CD14-positive monocyte (primary cell): ENCODE results near the gene AP4B1. TPM values are rescaled to one million over a fixed set of nuclear protein-coding genes. Genes with fewer than 3 reads are reported as not detected.

Experiments
- DNase-seq, 3 donors: peaks; one replicate each; pipeline ENCODE4 v3.0.0-alpha.2; 2011 to 2022
- H2AFZ ChIP-seq: 2 replicates; pipeline ENCODE4 v1.6.0; 2012; ENCODE audit warnings: mild to moderate bottlenecking, low read depth, low read length, inconsistent platforms; ENCODE audit not compliant: insufficient read depth, poor library complexity, severe bottlenecking
- H3K27ac ChIP-seq, 2 donors: 1 replicate in 1 of 2; 2 replicates in 1 of 2; pipeline ENCODE4 v1.5.1; 2012 to 2013; ENCODE audit warnings: low read length in 2 of 2, control low read depth in 1 of 2, inconsistent platforms in 1 of 2, low read depth in 1 of 2, mild to moderate bottlenecking in 1 of 2
- H3K27me3 ChIP-seq, 2 donors: one replicate each; pipeline versions ENCODE4 v1.6.0 to v1.6.1; 2011 to 2013; ENCODE audit warnings: low read length in 2 of 2; ENCODE audit not compliant: control insufficient read depth in 2 of 2, insufficient read depth in 2 of 2
- H3K36me3 ChIP-seq, 2 donors: replicated peaks in 1 of 2; 1 replicate in 1 of 2; 2 replicates in 1 of 2; pipeline versions ENCODE4 v1.5.1 to v1.6.1; 2012 to 2013; ENCODE audit warnings: low read length in 2 of 2, control low read depth in 1 of 2, inconsistent platforms in 1 of 2, mild to moderate bottlenecking in 1 of 2; ENCODE audit not compliant: insufficient read depth in 2 of 2, control insufficient read depth in 1 of 2
- H3K4me1 ChIP-seq, 2 donors: 1 replicate in 1 of 2; 2 replicates in 1 of 2; pipeline versions ENCODE4 v1.5.1 to v1.6.1; 2012 to 2013; ENCODE audit warnings: low read length in 2 of 2, control low read depth in 1 of 2, inconsistent platforms in 1 of 2, mild to moderate bottlenecking in 1 of 2, moderate library complexity in 1 of 2; ENCODE audit not compliant: insufficient read depth in 2 of 2, control insufficient read depth in 1 of 2
- H3K4me2 ChIP-seq: replicated peaks from 2 replicates; pipeline ENCODE3; 2012; ENCODE audit warnings: low read length, moderate library complexity, mild to moderate bottlenecking; ENCODE audit not compliant: poor library complexity, severe bottlenecking; ENCODE audit errors: extremely low read depth
- H3K4me3 ChIP-seq, 3 experiments: fragments of 200-600 bp in 1 of 3; sonication (generic) in 1 of 3; replicated peaks in 1 of 3; 1 replicate in 2 of 3; 2 replicates in 1 of 3; pipeline ENCODE4 v1.5.1; 2011 to 2013; ENCODE audit warnings: low read length in 3 of 3, mild to moderate bottlenecking in 3 of 3, control low read depth in 2 of 3, low read depth in 2 of 3, inconsistent platforms in 1 of 3, moderate library complexity in 1 of 3
- H3K79me2 ChIP-seq: 2 replicates; pipeline ENCODE4 v1.6.0; 2012; ENCODE audit warnings: mild to moderate bottlenecking, control low read depth, inconsistent platforms, low read length, moderate library complexity; ENCODE audit not compliant: insufficient read depth
- H3K9ac ChIP-seq: 2 replicates; pipeline ENCODE4 v1.6.0; 2017; ENCODE audit warnings: low read length, mild to moderate bottlenecking; ENCODE audit not compliant: insufficient read depth, poor library complexity, severe bottlenecking
- H3K9me3 ChIP-seq, 2 donors: replicated peaks in 1 of 2; 1 replicate in 1 of 2; 2 replicates in 1 of 2; pipeline versions ENCODE4 v1.5.1 to v1.6.1; 2012 to 2013; ENCODE audit warnings: low read length in 2 of 2, control low read depth in 1 of 2; ENCODE audit not compliant: control insufficient read depth in 1 of 2, insufficient read depth in 1 of 2
- H4K20me1 ChIP-seq: 2 replicates; pipeline ENCODE4 v1.6.0; 2012; ENCODE audit warnings: mild to moderate bottlenecking, low read length, control low read depth, moderate library complexity; ENCODE audit not compliant: insufficient read depth
- H3K27ac Mint-ChIP-seq, 7 donors: one replicate each; pipeline ENCODE4 v1.8.0; 2020; ENCODE audit warnings: mild to moderate bottlenecking in 7 of 7, mixed read lengths in 7 of 7, moderate library complexity in 6 of 7, inconsistent platforms in 2 of 7
- H3K27me3 Mint-ChIP-seq, 3 donors: one replicate each; pipeline ENCODE4 v1.8.0; 2021 to 2022; ENCODE audit warnings: low read depth in 3 of 3, mild to moderate bottlenecking in 3 of 3, mixed read lengths in 3 of 3, moderate library complexity in 3 of 3, inconsistent platforms in 1 of 3
- H3K36me3 Mint-ChIP-seq, 2 donors: one replicate each; pipeline ENCODE4 v1.8.0; 2020; ENCODE audit warnings: mixed read lengths in 2 of 2, inconsistent platforms in 1 of 2, mild to moderate bottlenecking in 1 of 2
- H3K4me1 Mint-ChIP-seq: one replicate; pipeline ENCODE4 v1.8.0; 2020; ENCODE audit warnings: mild to moderate bottlenecking, mixed read lengths
- H3K4me3 Mint-ChIP-seq, 2 donors: one replicate each; pipeline ENCODE4 v1.8.0; 2020; ENCODE audit warnings: mild to moderate bottlenecking in 2 of 2, mixed read lengths in 2 of 2, moderate library complexity in 1 of 2
- H3K9me3 Mint-ChIP-seq, 7 donors: one replicate each; pipeline ENCODE4 v1.8.0; 2020 to 2022; ENCODE audit warnings: mixed read lengths in 7 of 7, mild to moderate bottlenecking in 6 of 7, moderate library complexity in 6 of 7, inconsistent platforms in 2 of 7
- CTCF ChIP-seq: fragments of 200-600 bp; IDR thresholded peaks from one replicate; pipeline ENCODE4 v1.8.0; 2022; ENCODE audit warnings: antibody characterized with exemption, mild to moderate bottlenecking
- WGBS: methylation state at CpG from one replicate; pipeline ENCODE4 v1.1.5; 2013; ENCODE audit warnings: missing lambda C conversion rate; ENCODE audit not compliant: insufficient coverage; 5-methylcytosine and 5-hydroxymethylcytosine counted together
- intact Hi-C, 2 donors: fragments of 100-400 bp; cut with micrococcal nuclease; formaldehyde crosslinking; loops; one replicate each; pipeline versions ENCODE4 v1.15.0 to v1.15.1; 2023
- polyA plus RNA-seq, 3 donors: library from polyadenylated mRNA; depleted of rRNA in 1 of 3; unstranded in 2 of 3; stranded (reverse) in 1 of 3; fragments of 300-500 nt in 2 of 3; fragments of >200 nt in 1 of 3; fragmentation: Illumina TruSeq in 2 of 3; gene quantifications; 1 replicate in 2 of 3; 2 replicates in 1 of 3; pipeline ENCODE4 v1.2.3, GENCODE V29; 2012 to 2021

Gene AP4B1
- polyA plus RNA-seq, 3 donors = 3.5 to 46.3 (median 6.1) TPM

GRCh38 chr1:113860891-113861290 is 43.7 kb downstream of the AP4B1 start:
- no peak overlapping the region for H3K9ac ChIP-seq

More at GRCh38 chr1:113860891-113861290, 43.7 kb downstream of the AP4B1 start:
- TF ChIP-seq CTCF = no peak
- H3K4me1 Mint-ChIP-seq = peaks cover 69% of the 10 kb centered on the region
- H3K36me3 Mint-ChIP-seq = peaks cover 24 to 45% of the 10 kb centered on the region in 2 donors
- Histone ChIP-seq H3K27ac (peak overlapping the region in 1 of 2 donors; percentile 73), H3K4me3 (no peak overlapping the region), H3K27me3 (no peaks in the 10 kb centered on the region), H2AFZ (no peak overlapping the region), H3K36me3 (peaks cover 0 to 31% of the 10 kb centered on the region in 2 donors), H3K4me1 (peaks cover 58 to 74% of the 10 kb centered on the region in 2 donors), H3K9me3 (no peaks in the 10 kb centered on the region), H4K20me1 (no peaks in the 10 kb centered on the region), H3K4me2 (no peak overlapping the region), H3K79me2 (peaks cover 80% of the 10 kb centered on the region)
- H3K4me3 Mint-ChIP-seq = no peak overlapping the region
- DNase-seq = no peak
- WGBS = no CpG with 5 or more reads among the region's 3 CpGs
- H3K9me3 Mint-ChIP-seq = peaks cover 0 to 1% (median 0%) of the 10 kb centered on the region in 7 donors
- peak overlapping the region in 6 of 7 donors; percentile 48 to 93 (median 80) for H3K27ac Mint-ChIP-seq
- H3K27me3 Mint-ChIP-seq = peaks cover 0 to 2% (median 0%) of the 10 kb centered on the region in 3 donors
- intact Hi-C loops = loop anchor here in 1 of 2 donors (5.0 kb wide), 1 partner anchor 41 kb away; the partner anchor contains the start of gene AP4B1
